Measurements from ENCODE around the gene PEAK3.

PEAK3 gene

DNA sequence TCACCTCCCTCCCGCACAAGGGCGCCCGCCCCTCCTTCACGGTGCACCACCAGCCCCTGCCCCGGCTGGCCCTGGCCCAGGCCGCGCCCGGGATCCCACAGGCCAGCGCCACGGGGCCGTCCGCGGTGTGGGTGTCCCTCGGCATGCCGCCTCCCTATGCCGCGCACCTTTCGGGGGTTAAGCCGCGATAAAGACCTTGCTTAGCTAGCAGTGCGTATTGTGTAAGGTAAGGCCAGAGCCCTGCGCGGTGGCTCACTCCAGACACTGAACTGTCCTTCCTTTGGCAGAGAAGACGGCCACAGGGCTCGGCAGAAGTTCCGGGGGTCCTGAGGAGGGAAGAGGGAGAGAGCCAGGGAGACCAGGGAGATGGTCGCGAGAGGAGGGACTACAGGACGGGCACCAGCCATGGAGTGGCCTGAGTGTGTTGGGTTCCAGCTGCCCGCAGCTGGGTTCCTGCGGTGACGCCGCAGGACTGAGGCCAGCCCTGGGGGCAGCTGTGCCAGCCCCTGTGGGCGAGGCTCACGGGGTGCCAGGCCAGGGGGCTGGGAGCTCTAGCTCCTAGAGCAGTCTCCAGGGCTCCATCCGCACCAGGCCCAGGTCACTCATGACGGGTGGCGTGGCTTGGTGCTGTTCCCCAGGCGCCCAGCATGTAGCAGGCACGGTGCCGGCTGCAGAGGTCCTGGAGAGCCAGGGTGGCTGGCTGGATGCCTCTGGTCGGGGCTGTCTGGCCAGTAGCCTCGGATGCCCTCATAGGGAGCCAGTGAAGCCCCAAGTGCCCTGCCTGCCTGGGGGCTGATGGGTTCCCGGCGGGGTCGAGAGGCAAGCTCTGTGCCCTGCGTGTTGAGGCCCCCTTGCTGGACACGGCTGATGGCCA is 53.6 kb downstream of the PEAK3 start:
- in situ Hi-C loops (cut with MboI; ENCODE audit: low sequenced_read_pairs, unreplicated experiment), result no loop called here
- TF ChIP-seq, protein P1, sequence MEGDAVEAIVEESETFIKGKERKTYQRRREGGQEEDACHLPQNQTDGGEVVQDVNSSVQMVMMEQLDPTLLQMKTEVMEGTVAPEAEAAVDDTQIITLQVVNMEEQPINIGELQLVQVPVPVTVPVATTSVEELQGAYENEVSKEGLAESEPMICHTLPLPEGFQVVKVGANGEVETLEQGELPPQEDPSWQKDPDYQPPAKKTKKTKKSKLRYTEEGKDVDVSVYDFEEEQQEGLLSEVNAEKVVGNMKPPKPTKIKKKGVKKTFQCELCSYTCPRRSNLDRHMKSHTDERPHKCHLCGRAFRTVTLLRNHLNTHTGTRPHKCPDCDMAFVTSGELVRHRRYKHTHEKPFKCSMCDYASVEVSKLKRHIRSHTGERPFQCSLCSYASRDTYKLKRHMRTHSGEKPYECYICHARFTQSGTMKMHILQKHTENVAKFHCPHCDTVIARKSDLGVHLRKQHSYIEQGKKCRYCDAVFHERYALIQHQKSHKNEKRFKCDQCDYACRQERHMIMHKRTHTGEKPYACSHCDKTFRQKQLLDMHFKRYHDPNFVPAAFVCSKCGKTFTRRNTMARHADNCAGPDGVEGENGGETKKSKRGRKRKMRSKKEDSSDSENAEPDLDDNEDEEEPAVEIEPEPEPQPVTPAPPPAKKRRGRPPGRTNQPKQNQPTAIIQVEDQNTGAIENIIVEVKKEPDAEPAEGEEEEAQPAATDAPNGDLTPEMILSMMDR (IDR thresholded peaks at IDR 0.05; ENCODE audit: borderline replicate concordance, control extremely low read depth, extremely low read depth, insufficient read depth, missing control alignments), result no peak
- no peak for DNase-seq (ENCODE audit: low spot score)

DNA sequence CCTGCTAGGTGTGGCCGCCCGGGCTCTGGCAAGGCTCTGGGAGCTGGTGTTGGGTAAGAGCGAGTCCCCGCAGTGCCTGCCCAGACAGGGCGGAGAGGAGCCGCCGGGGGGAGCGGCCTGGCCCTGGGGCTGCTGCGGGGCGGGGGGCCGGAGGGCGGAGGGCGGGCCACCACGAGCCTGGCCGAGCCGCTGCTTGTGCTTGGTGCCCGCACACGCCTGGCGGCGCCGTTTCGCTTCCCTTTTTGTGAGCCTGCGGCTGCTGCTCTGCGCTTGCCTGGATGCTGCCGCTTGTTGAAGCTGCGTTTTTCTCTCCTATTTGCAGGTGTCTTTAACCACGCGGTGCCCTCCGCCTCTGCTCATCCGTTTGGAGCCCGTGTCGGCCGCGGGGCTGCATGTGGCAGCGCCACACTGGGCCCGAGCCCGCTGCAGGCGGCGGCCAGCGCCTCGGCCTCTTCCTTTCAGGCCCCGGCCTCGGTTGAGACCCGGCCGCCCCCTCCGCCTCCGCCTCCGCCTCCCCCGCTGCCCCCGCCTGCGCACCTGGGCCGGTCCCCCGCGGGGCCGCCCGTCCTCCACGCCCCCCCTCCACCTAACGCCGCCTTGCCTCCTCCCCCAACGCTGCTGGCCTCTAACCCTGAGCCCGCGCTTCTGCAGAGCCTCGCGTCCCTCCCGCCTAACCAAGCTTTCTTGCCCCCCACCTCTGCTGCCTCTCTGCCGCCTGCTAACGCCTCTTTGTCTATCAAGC is 54.4 kb downstream of the PEAK3 start:
- in situ Hi-C loops (cut with MboI; ENCODE audit: low sequenced_read_pairs, unreplicated experiment), result no loop called here
- TF ChIP-seq, protein P1 (IDR thresholded peaks at IDR 0.05; ENCODE audit: borderline replicate concordance, control extremely low read depth, extremely low read depth, insufficient read depth, missing control alignments), result peak; percentile 20
- peak; percentile 82 for DNase-seq (ENCODE audit: low spot score)

DNA sequence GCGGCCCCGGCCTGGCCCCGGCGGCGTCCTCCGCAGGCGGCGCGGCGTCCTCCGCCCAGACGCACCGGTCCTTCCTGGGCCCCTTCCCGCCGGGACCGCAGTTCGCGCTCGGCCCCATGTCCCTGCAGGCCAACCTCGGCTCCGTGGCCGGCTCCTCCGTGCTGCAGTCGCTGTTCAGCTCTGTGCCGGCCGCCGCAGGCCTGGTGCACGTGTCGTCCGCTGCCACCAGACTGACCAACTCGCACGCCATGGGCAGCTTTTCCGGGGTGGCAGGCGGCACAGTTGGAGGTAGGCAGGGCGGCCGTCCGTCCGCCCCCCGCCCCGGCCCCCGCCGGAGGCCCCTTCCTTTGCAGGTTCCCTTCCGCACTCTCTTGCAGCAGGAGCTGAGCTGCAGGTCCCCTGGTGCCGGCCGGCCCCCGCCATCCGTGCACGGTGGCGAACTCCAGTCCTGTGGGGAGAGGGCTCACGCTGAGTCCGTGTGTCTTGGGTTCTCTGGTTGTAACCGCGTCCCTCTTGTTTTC is 55.1 kb downstream of the PEAK3 start:
- in situ Hi-C loops (cut with MboI; ENCODE audit: low sequenced_read_pairs, unreplicated experiment), result no loop called here
- DNase-seq (ENCODE audit: low spot score), result no peak
- TF ChIP-seq, protein P1 (IDR thresholded peaks at IDR 0.05; ENCODE audit: borderline replicate concordance, control extremely low read depth, extremely low read depth, insufficient read depth, missing control alignments), result no peak

DNA sequence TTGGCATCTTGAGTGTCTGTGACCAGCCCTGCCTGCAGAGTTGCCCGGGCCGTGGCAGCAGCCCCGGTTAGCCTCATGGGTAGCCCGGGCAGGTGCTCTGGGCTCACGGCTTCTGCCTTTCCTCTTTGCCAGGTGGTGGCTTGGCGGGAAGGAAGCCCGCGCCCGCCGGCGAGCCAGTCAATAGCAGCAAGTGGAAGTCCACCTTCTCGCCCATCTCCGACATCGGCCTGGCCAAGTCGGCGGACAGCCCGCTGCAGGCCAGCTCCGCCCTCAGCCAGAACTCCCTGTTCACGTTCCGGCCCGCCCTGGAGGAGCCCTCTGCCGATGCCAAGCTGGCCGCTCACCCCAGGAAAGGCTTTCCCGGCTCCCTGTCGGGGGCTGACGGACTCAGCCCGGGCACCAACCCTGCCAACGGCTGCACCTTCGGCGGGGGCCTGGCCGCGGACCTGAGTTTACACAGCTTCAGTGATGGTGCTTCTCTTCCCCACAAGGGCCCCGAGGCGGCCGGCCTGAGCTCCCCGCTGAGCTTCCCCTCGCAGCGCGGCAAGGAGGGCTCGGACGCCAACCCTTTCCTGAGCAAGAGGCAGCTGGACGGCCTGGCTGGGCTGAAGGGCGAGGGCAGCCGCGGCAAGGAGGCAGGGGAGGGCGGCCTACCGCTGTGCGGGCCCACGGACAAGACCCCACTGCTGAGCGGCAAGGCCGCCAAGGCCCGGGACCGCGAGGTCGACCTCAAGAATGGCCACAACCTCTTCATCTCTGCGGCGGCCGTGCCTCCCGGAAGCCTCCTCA is 55.7 kb downstream of the PEAK3 start:
- in situ Hi-C loops (cut with MboI; ENCODE audit: low sequenced_read_pairs, unreplicated experiment), result no loop called here
- TF ChIP-seq, protein P1 (IDR thresholded peaks at IDR 0.05; ENCODE audit: borderline replicate concordance, control extremely low read depth, extremely low read depth, insufficient read depth, missing control alignments), result no peak
- DNase-seq (ENCODE audit: low spot score), result no peak

DNA sequence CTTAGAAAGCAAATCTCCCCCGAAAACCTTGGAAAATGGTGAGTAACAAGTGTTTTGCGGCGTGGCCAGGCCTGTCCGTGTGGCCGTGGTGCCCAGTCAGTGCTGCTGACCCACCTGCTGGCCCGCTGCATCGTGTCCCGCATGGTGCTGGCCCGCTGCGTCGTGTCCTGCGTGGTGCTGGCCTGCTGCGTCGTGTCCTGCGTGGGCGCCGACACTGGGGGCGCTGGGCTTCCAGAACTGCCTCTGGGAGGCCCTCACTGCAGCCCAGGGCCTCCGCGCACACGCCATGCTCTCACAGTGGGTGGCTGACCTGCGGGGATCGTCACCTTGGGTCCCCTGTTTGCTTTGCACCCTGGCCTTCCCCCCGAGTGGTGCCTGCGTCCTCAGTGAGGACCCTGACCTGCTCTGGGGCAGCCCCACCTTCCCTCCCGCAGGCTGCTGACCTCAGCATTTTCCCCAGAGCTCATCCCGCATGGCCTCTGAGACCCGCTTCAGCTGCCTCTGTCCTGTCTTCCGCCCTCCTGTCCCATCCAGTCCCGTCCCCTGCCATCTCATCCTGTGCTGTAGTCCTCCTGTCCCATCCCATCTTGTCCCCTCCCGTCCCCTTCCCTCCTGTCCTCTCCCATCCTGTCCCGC is 56.4 kb downstream of the PEAK3 start:
- DNase-seq (ENCODE audit: low spot score), result no peak
- TF ChIP-seq, protein P1 (IDR thresholded peaks at IDR 0.05; ENCODE audit: borderline replicate concordance, control extremely low read depth, extremely low read depth, insufficient read depth, missing control alignments), result no peak
- in situ Hi-C loops (cut with MboI; ENCODE audit: low sequenced_read_pairs, unreplicated experiment), result no loop called here

Data from GM13976 (cell line).